Panc1 (cell line): ENCODE results near the gene ZNF500. TPM values are rescaled to one million over a fixed set of nuclear protein-coding genes. Genes with fewer than 3 reads are reported as not detected.

Source experiments
- ATAC-seq: fragments of 200-7000 bp; cut with Tn5 transposase; 2 replicates; pipeline ENCODE4 v1.9.1; 2020; ENCODE audit warnings: mild to moderate bottlenecking, moderate library complexity
- BruUV-seq: library from RNA; stranded (reverse); fragments of 400-500 nt; replicated peaks from 2 replicates; lab custom pipeline; 2021; lab: Mats Ljungman, UMichigan
- CTCF ChIA-PET: fragments of 300-600 bp; sonication (Branson Sonifier 250); formaldehyde crosslinking; loops from one replicate; lab custom pipeline; 2022; ENCODE audit warnings: antibody characterized with exemption; lab: Charles Lee
- POLR2A ChIA-PET: fragments of 300-600 bp; sonication (Branson Sonifier 250); formaldehyde crosslinking; loops from one replicate; lab custom pipeline; 2022; ENCODE audit warnings: antibody characterized with exemption; lab: Charles Lee
- DNase-seq: peaks from one replicate; pipeline ENCODE4 v3.0.0-alpha.2; 2010; ENCODE audit warnings: low read depth, low spot score
- H3K27ac ChIP-seq: 2 replicates; pipeline ENCODE4 v1.5.1; 2011; ENCODE audit warnings: mild to moderate bottlenecking, low read length, inconsistent platforms
- H3K27me3 ChIP-seq: fragments of 200-500 bp; sonication (Bioruptor generic); 2 replicates; pipeline ENCODE4 v1.6.0; 2014; ENCODE audit warnings: low read length, inconsistent platforms; ENCODE audit not compliant: control insufficient read depth, insufficient read depth
- H3K36me3 ChIP-seq: fragments of 200-500 bp; sonication (Bioruptor generic); 2 replicates; pipeline ENCODE4 v1.5.1; 2014; ENCODE audit warnings: inconsistent platforms, mild to moderate bottlenecking, low read length, moderate library complexity; ENCODE audit not compliant: control insufficient read depth, insufficient read depth
- H3K4me1 ChIP-seq: 2 replicates; pipeline ENCODE4 v1.5.1; 2011; ENCODE audit warnings: inconsistent platforms, mild to moderate bottlenecking, low read length, moderate library complexity; ENCODE audit not compliant: control insufficient read depth, insufficient read depth
- H3K4me3 ChIP-seq, 2 experiments: 2 replicates each; pipeline ENCODE4 v1.5.1; 2011 to 2012; ENCODE audit warnings: low read depth in 2 of 2, low read length in 2 of 2, mild to moderate bottlenecking in 2 of 2, inconsistent platforms in 1 of 2, moderate library complexity in 1 of 2
- H3K9me3 ChIP-seq: fragments of 200-500 bp; sonication (Bioruptor generic); 2 replicates; pipeline ENCODE4 v1.5.1; 2014; ENCODE audit warnings: low read depth, mild to moderate bottlenecking, inconsistent platforms, low read length, moderate library complexity; ENCODE audit not compliant: control insufficient read depth, insufficient read depth
- CTCF ChIP-seq: fragments of 450-650 bp; IDR thresholded peaks from 2 replicates; pipeline ENCODE4 v1.5.1; 2017; ENCODE audit warnings: mild to moderate bottlenecking
- POLR2AphosphoS5 ChIP-seq: IDR thresholded peaks from 2 replicates; pipeline ENCODE4 v1.6.1; 2012; ENCODE audit warnings: mild to moderate bottlenecking, low read depth, low read length, moderate library complexity
- SIN3A ChIP-seq: IDR thresholded peaks from 2 replicates; pipeline ENCODE4 v1.6.1; 2012; ENCODE audit warnings: low read depth, mild to moderate bottlenecking, low read length, moderate library complexity, borderline replicate concordance; ENCODE audit not compliant: insufficient read depth
- TCF7L2 ChIP-seq: IDR thresholded peaks from 2 replicates; pipeline ENCODE4 v1.6.1; 2011; ENCODE audit warnings: mild to moderate bottlenecking, low read depth, low read length, inconsistent platforms
- in situ Hi-C: cut with HindIII; loops from 2 replicates; pipeline ENCODE4 v1.10.0; 2016; ENCODE audit warnings: low sequenced_read_pairs, low pct_unique_long_range_greater_than_20kb
- intact Hi-C: fragments of 100-400 bp; cut with micrococcal nuclease; formaldehyde crosslinking; loops from one replicate; pipeline ENCODE4 v1.10.0; 2022; ENCODE audit not compliant: unreplicated experiment
- total RNA-seq: library from RNA; stranded (reverse); gene quantifications from one replicate; pipeline ENCODE4 v1.2.1, GENCODE V29; 2021; ENCODE audit not compliant: unreplicated experiment
- TF ChIP-seq, protein P1 (sequence below), 2 experiments: IDR thresholded peaks; 2 replicates each; pipeline ENCODE4 v1.6.1; 2011 to 2012; ENCODE audit warnings: low read depth in 2 of 2, control low read depth in 1 of 2, low read length in 1 of 2, mild to moderate bottlenecking in 1 of 2, moderate library complexity in 1 of 2; ENCODE audit not compliant: insufficient read depth in 1 of 2

The ZNF500 gene
- total RNA-seq, 1 experiment from 2014 or later: 25.8 TPM

GRCh38 chr16:4701791-4702465 is 65.0 kb downstream of the ZNF500 start:
- POLR2A ChIA-PET: no interaction called here
- H3K36me3 ChIP-seq: peaks cover 2% of the 10 kb centered on the region

GRCh38 chr16:4700997-4701743 is 65.8 kb downstream of the ZNF500 start:
- Histone ChIP-seq H3K9me3 (no peaks in the 10 kb centered on the region), H3K27ac (no peak overlapping the region), H3K4me3 (no peak overlapping the region), H3K4me1 (peaks cover 15% of the 10 kb centered on the region), H3K36me3 (peaks cover 2% of the 10 kb centered on the region), H3K27me3 (no peaks in the 10 kb centered on the region)
- TF ChIP-seq POLR2AphosphoS5 (no peak), CTCF (no peak), TCF7L2 (no peak), SIN3A (no peak)
- TF ChIP-seq, protein P1, sequence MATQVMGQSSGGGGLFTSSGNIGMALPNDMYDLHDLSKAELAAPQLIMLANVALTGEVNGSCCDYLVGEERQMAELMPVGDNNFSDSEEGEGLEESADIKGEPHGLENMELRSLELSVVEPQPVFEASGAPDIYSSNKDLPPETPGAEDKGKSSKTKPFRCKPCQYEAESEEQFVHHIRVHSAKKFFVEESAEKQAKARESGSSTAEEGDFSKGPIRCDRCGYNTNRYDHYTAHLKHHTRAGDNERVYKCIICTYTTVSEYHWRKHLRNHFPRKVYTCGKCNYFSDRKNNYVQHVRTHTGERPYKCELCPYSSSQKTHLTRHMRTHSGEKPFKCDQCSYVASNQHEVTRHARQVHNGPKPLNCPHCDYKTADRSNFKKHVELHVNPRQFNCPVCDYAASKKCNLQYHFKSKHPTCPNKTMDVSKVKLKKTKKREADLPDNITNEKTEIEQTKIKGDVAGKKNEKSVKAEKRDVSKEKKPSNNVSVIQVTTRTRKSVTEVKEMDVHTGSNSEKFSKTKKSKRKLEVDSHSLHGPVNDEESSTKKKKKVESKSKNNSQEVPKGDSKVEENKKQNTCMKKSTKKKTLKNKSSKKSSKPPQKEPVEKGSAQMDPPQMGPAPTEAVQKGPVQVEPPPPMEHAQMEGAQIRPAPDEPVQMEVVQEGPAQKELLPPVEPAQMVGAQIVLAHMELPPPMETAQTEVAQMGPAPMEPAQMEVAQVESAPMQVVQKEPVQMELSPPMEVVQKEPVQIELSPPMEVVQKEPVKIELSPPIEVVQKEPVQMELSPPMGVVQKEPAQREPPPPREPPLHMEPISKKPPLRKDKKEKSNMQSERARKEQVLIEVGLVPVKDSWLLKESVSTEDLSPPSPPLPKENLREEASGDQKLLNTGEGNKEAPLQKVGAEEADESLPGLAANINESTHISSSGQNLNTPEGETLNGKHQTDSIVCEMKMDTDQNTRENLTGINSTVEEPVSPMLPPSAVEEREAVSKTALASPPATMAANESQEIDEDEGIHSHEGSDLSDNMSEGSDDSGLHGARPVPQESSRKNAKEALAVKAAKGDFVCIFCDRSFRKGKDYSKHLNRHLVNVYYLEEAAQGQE (IDR thresholded peaks at IDR 0.05; ENCODE audit: insufficient read depth in 1 of 2, low read depth in 2 of 2, low read length in 1 of 2): no peak
- BruUV-seq: no TSS peak
- intact Hi-C loops: no loop called here
- in situ Hi-C loops: no loop called here
- ChIA-PET CTCF (no interaction called here), POLR2A (no interaction called here)
- ATAC-seq: no peak
- DNase-seq: no peak

More at GRCh38 chr16:4701791-4702465, 65.0 kb downstream of the ZNF500 start:
- intact Hi-C loops: no loop called here
- TF ChIP-seq SIN3A: no peak
- TF ChIP-seq, protein P1 (IDR thresholded peaks at IDR 0.05; ENCODE audit: insufficient read depth in 1 of 2, low read depth in 2 of 2, low read length in 1 of 2): no peak
- no peak for TF ChIP-seq POLR2AphosphoS5
- TF ChIP-seq TCF7L2: no peak
- no peak for TF ChIP-seq CTCF
- H3K4me1 ChIP-seq: peaks cover 9% of the 10 kb centered on the region
- H3K27ac ChIP-seq: no peak overlapping the region
- H3K27me3 ChIP-seq: no peaks in the 10 kb centered on the region
- CTCF ChIA-PET: no interaction called here
- no TSS peak for BruUV-seq
- no peak overlapping the region for H3K4me3 ChIP-seq
- in situ Hi-C loops: no loop called here
- DNase-seq (no peak), ATAC-seq (no peak)
- no peaks in the 10 kb centered on the region for H3K9me3 ChIP-seq
